GM23248 (cell line): ENCODE data around the gene BZW1.

Source experiments
- EZH2 ChIP-seq: fragments of 200-600 bp; sonication (generic); IDR thresholded peaks from 2 replicates; pipeline ENCODE4 v1.6.1; 2018; ENCODE audit warnings: antibody characterized with exemption, mild to moderate bottlenecking; ENCODE audit not compliant: insufficient read depth, poor library complexity, severe bottlenecking
- EZH2phosphoT487 ChIP-seq: fragments of 200-600 bp; sonication (generic); IDR thresholded peaks from 2 replicates; pipeline ENCODE4 v1.6.1; 2018; ENCODE audit warnings: antibody characterized with exemption, moderate library complexity, mild to moderate bottlenecking, low read depth; ENCODE audit not compliant: insufficient read depth

- TF ChIP-seq EZH2phosphoT487, result no peak
- no peak for TF ChIP-seq EZH2
Measured at GRCh38 chr2:200834701-200835100, 23.0 kb downstream of the BZW1 start.
